CD4-positive, alpha-beta T cell (primary cell): Measurements from ENCODE around the gene VTA1. TPM values are rescaled to one million over a fixed set of nuclear protein-coding genes. Genes with fewer than 3 reads are reported as not detected.
A peak's percentile ranks its signal among the peaks of the same experiment; 100 is the strongest.

ENCODE experiments used
- ATAC-seq: fragments of 200-7000 bp; cut with Tn5 transposase; one replicate; pipeline ENCODE4 v1.10.0; 2022; ENCODE audit warnings: mild to moderate bottlenecking; ENCODE audit not compliant: poor library complexity
- CTCF ChIA-PET: fragments of 350-600 bp; sonication (Branson Sonifier 250); formaldehyde crosslinking; loops from one replicate; lab custom pipeline; 2021; ENCODE audit warnings: antibody characterized with exemption, inconsistent platforms; lab: Charles Lee
- POLR2A ChIA-PET: fragments of 350-600 bp; sonication (Branson Sonifier 250); formaldehyde crosslinking; loops from one replicate; lab custom pipeline; 2021; ENCODE audit warnings: antibody characterized with exemption, inconsistent platforms; lab: Charles Lee
- DNase-seq, 14 experiments: peaks; one replicate each; pipeline ENCODE4 v3.0.0-alpha.2; 2013 to 2020; ENCODE audit warnings: mixed read lengths in 2 of 14
- H3K27ac ChIP-seq, 2 donors: one replicate each; pipeline versions ENCODE4 v1.5.1 to v1.7.0; 2013; ENCODE audit warnings: low read length in 2 of 2, low read depth in 1 of 2, mild to moderate bottlenecking in 1 of 2
- H3K27me3 ChIP-seq, 2 experiments: 1 replicate in 1 of 2; 2 replicates in 1 of 2; pipeline versions ENCODE4 v1.6.1 to v1.7.0; 2013; ENCODE audit warnings: low read length in 2 of 2, control low read depth in 1 of 2, mild to moderate bottlenecking in 1 of 2, moderate library complexity in 1 of 2; ENCODE audit not compliant: insufficient read depth in 2 of 2, control insufficient read depth in 1 of 2
- H3K36me3 ChIP-seq: one replicate; pipeline ENCODE4 v1.6.1; 2013; ENCODE audit warnings: low read length, control low read depth; ENCODE audit not compliant: insufficient read depth
- H3K4me1 ChIP-seq: one replicate; pipeline ENCODE4 v1.6.1; 2013; ENCODE audit warnings: low read length, control low read depth; ENCODE audit not compliant: insufficient read depth
- H3K4me3 ChIP-seq: one replicate; pipeline ENCODE4 v1.5.1; 2013; ENCODE audit warnings: mild to moderate bottlenecking, low read length, moderate library complexity
- H3K9me3 ChIP-seq, 2 experiments: 1 replicate in 1 of 2; 2 replicates in 1 of 2; pipeline versions ENCODE4 v1.6.1 to v1.7.0; 2013; ENCODE audit warnings: low read length in 2 of 2, mild to moderate bottlenecking in 2 of 2, control low read depth in 1 of 2, moderate library complexity in 1 of 2; ENCODE audit not compliant: control insufficient read depth in 1 of 2, insufficient read depth in 1 of 2
- H3K27ac Mint-ChIP-seq: one replicate; pipeline ENCODE4 v1.8.0; 2020; ENCODE audit warnings: mixed read lengths
- H3K27me3 Mint-ChIP-seq: one replicate; pipeline ENCODE4 v1.8.0; 2021; ENCODE audit warnings: mixed read lengths
- H3K36me3 Mint-ChIP-seq: one replicate; pipeline ENCODE4 v1.8.0; 2021; ENCODE audit warnings: low read depth, mixed read lengths
- H3K4me1 Mint-ChIP-seq: one replicate; pipeline ENCODE4 v1.8.0; 2021; ENCODE audit warnings: low read depth, mixed read lengths
- H3K4me3 Mint-ChIP-seq: one replicate; pipeline ENCODE4 v1.8.0; 2020; ENCODE audit warnings: mild to moderate bottlenecking, mixed read lengths
- H3K9me3 Mint-ChIP-seq: one replicate; pipeline ENCODE4 v1.8.0; 2020; ENCODE audit warnings: mixed read lengths
- CTCF ChIP-seq: fragments of 200-600 bp; IDR thresholded peaks from one replicate; pipeline ENCODE4 v1.8.0; 2022; ENCODE audit warnings: antibody characterized with exemption, mild to moderate bottlenecking
- intact Hi-C, 2 experiments: fragments of 100-400 bp; cut with DNase I in 1 of 2; cut with micrococcal nuclease in 1 of 2; formaldehyde crosslinking; loops; one replicate each; pipeline versions ENCODE4 v1.15.1 to v1.9.0; 2023 to 2025; cut with DNase I, micrococcal nuclease
- total RNA-seq, 174 experiments: library from RNA in 2 of 174; stranded (reverse) in 2 of 174; gene quantifications; one replicate each; pipeline ENCODE4 v1.2.3 and lab custom pipeline; 2021 to 2026

The VTA1 gene
- total RNA-seq, 2 experiments from 2014 or later, result 13.5 to 18.0 TPM

GRCh38 chr6:142207265-142207877 is 60.3 kb downstream of the VTA1 start:
- ChIA-PET POLR2A (no interaction called here), CTCF (interaction anchor here (0.7 to 2.3 kb wide), 9 partner anchors 11 to 255 kb away, joined by 3 to 16 read pairs (median 4); partner anchors contain the start of genes NMBR and VTA1)
- intact Hi-C loops, result loop anchor here (1.0 to 5.0 kb wide), 3 partner anchors 61 to 530 kb away; partner anchors contain the start of genes NMBR (in 1 of the 2) and VTA1 (in 1 of the 2)
- peaks cover 83% of the 10 kb centered on the region for H3K36me3 Mint-ChIP-seq
- no peaks in the 10 kb centered on the region for H3K4me1 Mint-ChIP-seq
- no peak overlapping the region for H3K4me3 Mint-ChIP-seq
- Histone ChIP-seq H3K9me3 (no peaks in the 10 kb centered on the region), H3K4me1 (no peaks in the 10 kb centered on the region), H3K4me3 (no peak overlapping the region), H3K27ac (no peak overlapping the region), H3K27me3 (no peaks in the 10 kb centered on the region), H3K36me3 (peaks cover 63% of the 10 kb centered on the region)
- no peaks in the 10 kb centered on the region for H3K27me3 Mint-ChIP-seq
- ATAC-seq, result peak; percentile 64
- peak; percentile 5 to 68 (median 26) for DNase-seq
- peaks cover 2% of the 10 kb centered on the region for H3K9me3 Mint-ChIP-seq
- TF ChIP-seq CTCF, result peak; percentile 84
- peak overlapping the region; percentile 1 for H3K27ac Mint-ChIP-seq

GRCh38 chr6:142210606-142211005 is 63.5 kb downstream of the VTA1 start:
- Histone ChIP-seq H3K4me1 (no peaks in the 10 kb centered on the region), H3K27me3 (no peaks in the 10 kb centered on the region), H3K36me3 (peaks cover 53% of the 10 kb centered on the region), H3K27ac (no peak overlapping the region), H3K4me3 (no peak overlapping the region), H3K9me3 (peaks cover 0 to 7% of the 10 kb centered on the region in 2 experiments)
- H3K9me3 Mint-ChIP-seq, result peaks cover 4% of the 10 kb centered on the region
- H3K27ac Mint-ChIP-seq, result no peak overlapping the region
- no peak overlapping the region for H3K4me3 Mint-ChIP-seq
- CTCF ChIA-PET, result no interaction called here
- H3K4me1 Mint-ChIP-seq, result no peaks in the 10 kb centered on the region
- intact Hi-C loops, result no loop called here
- POLR2A ChIA-PET, result no interaction called here
- ATAC-seq (no peak), DNase-seq (no peak)
- H3K27me3 Mint-ChIP-seq, result no peaks in the 10 kb centered on the region
- no peak for TF ChIP-seq CTCF
- peaks cover 84% of the 10 kb centered on the region for H3K36me3 Mint-ChIP-seq

- H3K27me3 Mint-ChIP-seq, result no peaks in the 10 kb centered on the region
- intact Hi-C loops, result no loop called here
- no peak overlapping the region for H3K4me3 ChIP-seq
- H3K4me1 ChIP-seq, result no peaks in the 10 kb centered on the region
- TF ChIP-seq CTCF, result no peak
- H3K9me3 ChIP-seq, result peaks cover 0 to 7% of the 10 kb centered on the region in 2 experiments
- CTCF ChIA-PET, result no interaction called here
- H3K27me3 ChIP-seq, result no peaks in the 10 kb centered on the region
- H3K36me3 ChIP-seq, result peaks cover 42% of the 10 kb centered on the region
- H3K27ac ChIP-seq, result no peak overlapping the region
- POLR2A ChIA-PET, result no interaction called here
- H3K27ac Mint-ChIP-seq, result no peak overlapping the region
- no peaks in the 10 kb centered on the region for H3K4me1 Mint-ChIP-seq
- ATAC-seq (no peak), DNase-seq (no peak)
- peaks cover 73% of the 10 kb centered on the region for H3K36me3 Mint-ChIP-seq
- peaks cover 4% of the 10 kb centered on the region for H3K9me3 Mint-ChIP-seq
- no peak overlapping the region for H3K4me3 Mint-ChIP-seq
Observed at GRCh38 chr6:142213402-142213801, 66.3 kb downstream of the VTA1 start.
